ENCODE results near the gene SARDH.
A peak's percentile ranks its signal among the peaks of the same experiment; 100 is the strongest.

SARDH gene

DNA sequence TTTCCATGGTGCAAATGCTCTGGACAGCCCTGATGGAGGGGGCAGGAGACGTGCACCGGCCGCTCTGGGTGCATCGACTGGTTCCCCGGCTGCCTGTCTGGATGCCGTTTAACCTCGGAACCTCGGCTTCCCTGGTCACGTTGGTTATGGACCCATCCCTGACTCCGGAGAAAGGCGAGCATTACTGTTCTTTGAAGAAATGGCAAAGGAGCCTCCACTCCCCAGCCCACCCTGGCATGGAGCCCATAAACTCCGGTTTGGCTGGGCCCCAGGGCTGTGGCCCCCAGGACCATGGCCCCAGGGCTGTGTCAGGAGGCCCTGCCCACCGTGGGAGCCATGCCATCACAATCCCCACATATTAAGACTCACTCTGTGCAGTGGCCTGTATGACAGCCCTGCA is 73.1 kb downstream of the SARDH start:
- TF ChIP-seq, protein P1, sequence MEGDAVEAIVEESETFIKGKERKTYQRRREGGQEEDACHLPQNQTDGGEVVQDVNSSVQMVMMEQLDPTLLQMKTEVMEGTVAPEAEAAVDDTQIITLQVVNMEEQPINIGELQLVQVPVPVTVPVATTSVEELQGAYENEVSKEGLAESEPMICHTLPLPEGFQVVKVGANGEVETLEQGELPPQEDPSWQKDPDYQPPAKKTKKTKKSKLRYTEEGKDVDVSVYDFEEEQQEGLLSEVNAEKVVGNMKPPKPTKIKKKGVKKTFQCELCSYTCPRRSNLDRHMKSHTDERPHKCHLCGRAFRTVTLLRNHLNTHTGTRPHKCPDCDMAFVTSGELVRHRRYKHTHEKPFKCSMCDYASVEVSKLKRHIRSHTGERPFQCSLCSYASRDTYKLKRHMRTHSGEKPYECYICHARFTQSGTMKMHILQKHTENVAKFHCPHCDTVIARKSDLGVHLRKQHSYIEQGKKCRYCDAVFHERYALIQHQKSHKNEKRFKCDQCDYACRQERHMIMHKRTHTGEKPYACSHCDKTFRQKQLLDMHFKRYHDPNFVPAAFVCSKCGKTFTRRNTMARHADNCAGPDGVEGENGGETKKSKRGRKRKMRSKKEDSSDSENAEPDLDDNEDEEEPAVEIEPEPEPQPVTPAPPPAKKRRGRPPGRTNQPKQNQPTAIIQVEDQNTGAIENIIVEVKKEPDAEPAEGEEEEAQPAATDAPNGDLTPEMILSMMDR (conservative IDR thresholded peaks at IDR 0.05; ENCODE audit: low read length), result no peak
- H3K4me3 ChIP-seq (ENCODE audit: low read length), result no peak overlapping the region
- DNase-seq (ENCODE audit: low read depth), result no peak

DNA sequence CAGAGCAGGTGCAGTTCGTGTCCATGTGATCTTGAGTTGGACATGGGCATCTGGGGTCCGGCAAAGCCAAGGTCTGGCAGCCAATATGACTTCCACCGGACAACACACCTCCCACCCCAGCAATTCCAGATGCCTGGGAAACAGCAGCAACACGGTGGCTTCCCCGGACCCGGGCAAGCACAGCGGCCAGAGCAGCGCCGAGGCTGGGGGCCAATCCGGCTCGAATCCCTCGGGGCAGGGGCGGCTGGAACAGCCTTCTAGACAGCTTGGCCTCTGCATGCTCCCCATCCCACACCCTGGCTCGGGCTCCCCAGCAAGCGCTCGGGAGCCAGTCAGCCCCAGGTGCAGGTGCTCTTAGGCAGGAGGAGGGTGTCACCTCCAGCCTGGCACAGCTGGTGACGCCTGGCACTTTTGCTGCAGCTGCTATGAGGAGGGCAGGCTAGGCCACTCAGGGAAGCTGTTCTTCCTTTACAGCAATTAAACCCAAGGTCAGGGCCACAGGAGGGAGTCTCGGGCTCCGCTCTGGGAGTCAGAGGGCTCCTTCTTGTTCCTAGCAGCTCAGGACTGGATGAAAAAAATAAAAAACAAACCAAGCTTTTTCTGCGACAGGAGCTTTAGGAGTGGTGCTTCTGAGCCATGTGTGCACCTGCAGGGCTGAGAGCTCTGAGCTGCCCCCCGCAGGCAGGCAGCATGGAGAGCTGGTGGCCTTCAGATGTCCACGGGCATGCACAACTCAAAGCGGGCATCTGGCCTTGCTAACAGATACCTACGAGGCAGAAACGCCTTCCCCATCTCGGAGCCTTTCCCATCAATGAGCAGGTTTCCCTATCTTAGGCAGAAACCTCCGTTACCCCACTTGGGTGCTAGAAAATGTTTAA is 73.7 kb downstream of the SARDH start:
- H3K4me3 ChIP-seq (ENCODE audit: low read length), result no peak overlapping the region
- TF ChIP-seq, protein P1 (conservative IDR thresholded peaks at IDR 0.05; ENCODE audit: low read length), result no peak
- no peak for DNase-seq (ENCODE audit: low read depth)

DNA sequence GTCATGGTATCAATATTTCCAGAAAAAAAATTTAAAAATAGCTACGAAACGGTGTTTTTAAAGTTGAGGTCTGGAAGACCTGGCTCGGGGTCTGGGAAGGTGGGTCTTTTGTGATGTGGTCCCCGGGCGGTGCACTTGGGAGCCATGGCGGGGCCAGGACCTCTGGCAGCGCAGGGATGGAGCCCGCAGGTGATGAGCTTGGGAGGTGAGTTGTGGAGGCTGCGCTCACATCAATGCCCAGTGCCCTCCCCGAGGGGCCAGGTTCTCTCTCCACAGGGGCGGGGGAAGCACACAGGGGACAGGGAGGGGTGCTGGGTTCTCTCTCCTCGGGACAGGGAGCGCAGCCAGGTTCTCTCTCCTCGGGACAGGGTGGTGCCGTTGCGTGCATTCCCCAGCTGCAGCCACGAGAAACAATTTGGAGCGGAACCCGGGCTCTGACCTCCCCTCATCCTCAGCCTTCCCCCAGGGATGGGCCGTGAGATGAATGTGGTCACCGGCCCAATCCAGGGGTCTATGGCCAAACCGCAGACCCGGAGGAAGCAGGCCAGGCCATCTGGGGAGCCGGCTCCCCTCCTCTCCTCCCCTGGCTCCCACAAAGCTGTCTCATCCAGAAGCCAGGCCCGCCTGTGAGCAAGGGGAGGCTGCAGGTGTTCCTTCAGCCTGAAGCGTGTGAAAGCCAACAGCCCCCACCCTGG is 76.2 kb downstream of the SARDH start:
- TF ChIP-seq, protein P1 (conservative IDR thresholded peaks at IDR 0.05; ENCODE audit: low read length), result no peak
- DNase-seq (ENCODE audit: low read depth), result no peak
- no peak overlapping the region for H3K4me3 ChIP-seq (ENCODE audit: low read length)

DNA sequence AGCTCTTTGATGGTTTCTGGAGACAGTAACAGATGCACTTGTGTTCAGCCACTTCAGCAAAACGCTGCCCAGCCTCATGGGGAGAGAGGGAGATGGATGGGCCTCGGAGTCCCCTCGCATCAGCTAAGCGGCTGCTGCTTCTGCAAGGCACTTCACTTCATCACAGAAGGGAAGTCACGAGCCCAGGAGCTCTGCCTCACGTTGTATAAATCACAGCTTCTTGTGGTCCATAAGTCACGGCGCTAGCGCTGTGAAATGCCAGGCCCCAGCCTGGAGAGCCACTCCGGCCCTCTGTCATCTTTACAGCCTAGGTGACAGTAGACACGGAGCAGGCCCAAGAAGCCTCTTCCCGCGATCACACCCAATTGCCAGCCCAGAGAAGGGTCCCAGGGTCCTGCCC is 78.6 kb downstream of the SARDH start:
- TF ChIP-seq, protein P1 (conservative IDR thresholded peaks at IDR 0.05; ENCODE audit: low read length), result no peak
- no peak for DNase-seq (ENCODE audit: low read depth)
- H3K4me3 ChIP-seq (ENCODE audit: low read length), result no peak overlapping the region

DNA sequence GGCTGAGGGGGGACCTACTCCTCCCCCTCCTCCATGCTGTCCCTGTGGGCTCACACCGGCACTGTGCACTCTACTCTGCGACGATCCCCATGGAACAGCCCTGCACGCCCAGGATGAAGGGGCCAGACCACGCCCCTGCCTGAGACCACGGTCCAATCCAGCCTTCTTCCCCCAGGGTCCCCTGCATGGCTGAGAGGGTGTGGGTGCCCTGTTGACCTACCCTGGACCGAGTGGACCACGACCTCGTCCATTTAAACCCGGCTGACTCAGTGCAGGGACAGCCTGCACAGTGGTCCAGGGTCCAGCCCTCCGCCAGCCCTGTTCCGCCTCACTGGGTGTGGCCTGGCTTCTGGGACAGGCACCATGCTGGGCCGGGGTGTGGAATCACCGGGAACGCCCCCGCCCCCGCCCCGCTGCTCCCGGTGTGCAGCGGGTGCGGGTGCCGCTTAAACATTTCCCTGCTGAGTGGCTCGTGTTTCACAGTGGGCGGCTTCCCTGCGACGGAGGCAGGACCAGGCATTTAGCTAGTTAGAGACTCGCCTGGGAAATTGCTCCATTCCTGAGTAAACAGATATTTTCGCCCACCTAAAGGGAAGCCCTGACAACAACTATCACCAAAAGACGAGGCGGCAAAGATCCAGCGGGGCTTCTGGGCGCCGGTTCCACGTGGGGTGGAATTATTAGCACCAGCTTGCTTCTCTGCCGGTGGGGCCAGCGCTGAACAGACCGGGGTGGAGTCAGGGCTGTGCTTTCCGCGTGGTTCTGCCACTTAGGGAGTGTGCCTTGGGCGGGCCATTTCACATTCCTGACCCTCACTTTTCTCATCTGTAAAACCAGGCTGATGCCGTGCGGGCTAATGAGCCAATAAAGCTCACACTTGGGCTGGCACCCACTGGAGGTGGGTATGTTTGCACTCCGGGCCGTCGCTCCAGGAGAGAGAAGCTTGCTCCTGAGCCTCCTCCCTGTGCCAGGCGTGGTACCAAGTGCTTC is 79.4 kb downstream of the SARDH start:
- DNase-seq (ENCODE audit: low read depth), result peak; percentile 11
- no peak overlapping the region for H3K4me3 ChIP-seq (ENCODE audit: low read length)
- TF ChIP-seq, protein P1 (conservative IDR thresholded peaks at IDR 0.05; ENCODE audit: low read length), result no peak

DNA sequence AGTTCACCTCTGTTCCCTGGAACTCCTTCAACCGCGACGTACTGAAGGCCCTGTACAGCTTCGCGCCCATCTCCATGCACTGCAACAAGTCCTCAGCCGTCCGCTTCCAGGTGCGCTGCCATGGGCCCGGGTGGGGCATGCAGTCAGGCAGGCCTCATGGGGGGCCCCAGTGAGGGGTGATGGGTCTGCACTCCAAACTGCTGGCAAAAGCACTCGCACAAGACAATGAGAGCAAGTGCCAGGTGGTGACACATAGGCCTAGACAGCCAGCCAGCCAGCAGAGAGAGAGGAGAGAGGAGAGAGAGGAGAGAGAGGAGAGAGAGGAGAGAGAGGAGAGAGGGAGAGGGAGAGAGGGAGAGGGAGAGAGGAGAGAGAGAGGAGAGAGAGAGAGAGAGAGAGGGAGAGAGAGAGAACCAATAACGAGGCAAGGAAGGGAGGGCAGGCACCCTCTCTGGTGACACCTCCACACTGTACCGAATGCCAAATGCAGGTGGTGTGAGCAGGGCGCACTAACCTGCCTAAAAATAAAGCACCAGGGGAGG is 81.0 kb downstream of the SARDH start:
- H3K4me3 ChIP-seq (ENCODE audit: low read length), result no peak overlapping the region
- TF ChIP-seq, protein P1 (conservative IDR thresholded peaks at IDR 0.05; ENCODE audit: low read length), result no peak
- no peak for DNase-seq (ENCODE audit: low read depth)
